Measurements from ENCODE around the gene RELN.

The RELN gene

GRCh38 chr7:104035351-104035750 lies 45.9 kb upstream of the RELN start:
- ChIA-PET POLR2A (no interaction called here), CTCF (no interaction called here)
- H3K4me3 ChIP-seq (ENCODE audit: low read depth, low read length) = no peak overlapping the region
- no peak for TF ChIP-seq SCRT2 (tag by site-specific recombination; IDR thresholded peaks at IDR 0.05)
- TF ChIP-seq ZBTB44 (tag by site-specific recombination; IDR thresholded peaks at IDR 0.05) = no peak
- TF ChIP-seq ZNF366 (tag by site-specific recombination; conservative IDR thresholded peaks at IDR 0.05) = no peak
- TF ChIP-seq ZNF292 (tag by site-specific recombination; IDR thresholded peaks at IDR 0.05; ENCODE audit: borderline replicate concordance, low read depth) = no peak
- no peak for TF ChIP-seq PRDM6 (tag by site-specific recombination; IDR thresholded peaks at IDR 0.05)
- no peak for TF ChIP-seq ZNF24 (tag by site-specific recombination; IDR thresholded peaks at IDR 0.05)
- no peak for TF ChIP-seq ZNF837 (tag by site-specific recombination; IDR thresholded peaks at IDR 0.05)
- no peak for TF ChIP-seq REPIN1 (tag by site-specific recombination; IDR thresholded peaks at IDR 0.05; ENCODE audit: low read depth)
- TF ChIP-seq INSM2 (tag by site-specific recombination; IDR thresholded peaks at IDR 0.05) = no peak
- no peak for TF ChIP-seq ATF2 (tag by site-specific recombination; IDR thresholded peaks at IDR 0.05; ENCODE audit: low read depth)
- H3K9me3 ChIP-seq (ENCODE audit: control insufficient read depth, insufficient read depth, low read depth, low read length) = no peaks in the 10 kb centered on the region
- no peaks in the 10 kb centered on the region for H3K4me1 ChIP-seq (ENCODE audit: control insufficient read depth, insufficient read depth, low read length)
- no peaks in the 10 kb centered on the region for H3K36me3 ChIP-seq (ENCODE audit: control insufficient read depth in 2 of 2, insufficient read depth in 1 of 2, low read length in 2 of 2)
- H3K27ac ChIP-seq (ENCODE audit: extremely low read depth, low read depth, low read length) = no peak overlapping the region

GRCh38 chr7:104034679-104035078 lies 45.2 kb upstream of the RELN start:
- no peaks in the 10 kb centered on the region for H3K4me1 ChIP-seq (ENCODE audit: control insufficient read depth, insufficient read depth, low read length)
- no peak overlapping the region for H3K4me3 ChIP-seq (ENCODE audit: low read depth, low read length)
- ChIA-PET POLR2A (no interaction called here), CTCF (interaction anchor here (0.6 kb wide), 1 partner anchor 16 kb away, joined by 3 read pairs; no protein-coding TSS in a partner anchor)
- TF ChIP-seq ZNF792 (tag by site-specific recombination; IDR thresholded peaks at IDR 0.05) = no peak
- no peak for TF ChIP-seq ZNF362 (tag by site-specific recombination; IDR thresholded peaks at IDR 0.05)
- TF ChIP-seq ZFHX2 (tag by site-specific recombination; conservative IDR thresholded peaks at IDR 0.05) = no peak
- TF ChIP-seq ZNF324 (tag by site-specific recombination; IDR thresholded peaks at IDR 0.05) = no peak
- no peak for TF ChIP-seq ZNF341 (tag by site-specific recombination; IDR thresholded peaks at IDR 0.05; ENCODE audit: low read depth)
- no peak for TF ChIP-seq MZF1 (tag by site-specific recombination; IDR thresholded peaks at IDR 0.05; ENCODE audit: borderline replicate concordance)
- no peak for TF ChIP-seq ZNF202 (tag by site-specific recombination; IDR thresholded peaks at IDR 0.05; ENCODE audit: borderline replicate concordance)
- no peak for TF ChIP-seq REST (tag by site-specific recombination; IDR thresholded peaks at IDR 0.05)
- TF ChIP-seq ZNF350 (tag by site-specific recombination; IDR thresholded peaks at IDR 0.05) = no peak
- TF ChIP-seq ZBTB17 (tag by site-specific recombination; IDR thresholded peaks at IDR 0.05) = no peak
- TF ChIP-seq ZFP41 (tag by site-specific recombination; IDR thresholded peaks at IDR 0.05; ENCODE audit: borderline replicate concordance) = no peak
- no peak for TF ChIP-seq GLI2 (tag by site-specific recombination; IDR thresholded peaks at IDR 0.05; ENCODE audit: borderline replicate concordance, low read depth)
- TF ChIP-seq ZNF211 (tag by site-specific recombination; IDR thresholded peaks at IDR 0.05; ENCODE audit: low read depth) = no peak
- no peaks in the 10 kb centered on the region for H3K36me3 ChIP-seq (ENCODE audit: control insufficient read depth in 2 of 2, insufficient read depth in 1 of 2, low read length in 2 of 2)
- no peaks in the 10 kb centered on the region for H3K9me3 ChIP-seq (ENCODE audit: control insufficient read depth, insufficient read depth, low read depth, low read length)
- H3K27ac ChIP-seq (ENCODE audit: extremely low read depth, low read depth, low read length) = no peak overlapping the region

Data from HEK293 (cell line).